Urothelium cell line (cell line): ENCODE results near the gene ORC2.
"Not testable (repeated sequence)": the region's sequence is repeated elsewhere in the genome, so short reads cannot be mapped to it uniquely, and the experiment has no call there.

ENCODE experiments used
- DNase-seq: peaks from one replicate; pipeline ENCODE4 v3.0.0; 2011; ENCODE audit warnings: low spot score, mixed read lengths
- FAIRE-seq: peaks from 2 replicates; lab custom pipeline; 2011; peaks lifted over from hg19 to GRCh38; lab: Jason Lieb, UNC

ORC2 gene

DNA sequence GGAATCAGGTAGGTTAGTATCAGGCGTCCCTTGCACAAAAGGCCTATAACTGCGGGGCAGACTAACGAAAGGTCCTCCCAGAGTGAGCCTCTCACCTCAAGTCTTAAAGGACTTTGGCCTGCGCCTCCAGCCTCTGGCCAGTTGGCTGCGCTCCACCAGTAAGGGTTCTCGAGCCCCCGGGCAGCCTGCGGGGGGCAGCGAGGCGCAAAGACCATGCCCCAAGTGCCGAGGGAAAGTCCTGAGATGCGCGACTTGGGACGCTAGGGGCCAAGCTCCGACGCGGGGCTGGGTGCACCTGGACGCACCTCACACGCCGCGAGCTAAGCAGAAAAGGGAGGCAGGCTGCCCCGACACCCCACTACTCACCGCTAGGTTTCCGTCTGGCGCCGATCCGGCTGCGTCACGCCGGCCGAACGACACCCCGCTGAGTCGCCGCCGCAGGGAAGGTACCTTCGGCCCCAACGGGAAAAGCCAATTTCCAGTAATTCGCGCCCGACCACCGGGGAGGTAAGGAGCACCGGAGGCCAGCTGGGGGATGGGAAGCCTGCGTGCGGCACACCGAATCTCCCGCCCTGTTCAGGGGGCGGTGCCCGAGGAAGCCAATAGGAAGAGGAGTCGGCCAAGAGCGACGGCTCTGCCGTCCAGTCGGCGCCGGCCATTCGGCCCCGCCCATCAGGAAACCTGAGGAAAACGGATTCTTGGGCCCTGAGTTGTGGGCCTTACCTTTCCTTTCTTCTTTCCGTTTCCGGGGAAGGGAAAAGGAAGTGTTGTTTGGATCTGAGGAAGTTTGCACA is at the start of gene ORC2:
Gene ORC2, minus strand, starts transcription at position 537 of the 794 bp plus-strand sequence. CDS start 5,537 bp downstream, outside the sequence.
- DNase-seq (peak; percentile 97), FAIRE-seq (peak; percentile 17)

DNA sequence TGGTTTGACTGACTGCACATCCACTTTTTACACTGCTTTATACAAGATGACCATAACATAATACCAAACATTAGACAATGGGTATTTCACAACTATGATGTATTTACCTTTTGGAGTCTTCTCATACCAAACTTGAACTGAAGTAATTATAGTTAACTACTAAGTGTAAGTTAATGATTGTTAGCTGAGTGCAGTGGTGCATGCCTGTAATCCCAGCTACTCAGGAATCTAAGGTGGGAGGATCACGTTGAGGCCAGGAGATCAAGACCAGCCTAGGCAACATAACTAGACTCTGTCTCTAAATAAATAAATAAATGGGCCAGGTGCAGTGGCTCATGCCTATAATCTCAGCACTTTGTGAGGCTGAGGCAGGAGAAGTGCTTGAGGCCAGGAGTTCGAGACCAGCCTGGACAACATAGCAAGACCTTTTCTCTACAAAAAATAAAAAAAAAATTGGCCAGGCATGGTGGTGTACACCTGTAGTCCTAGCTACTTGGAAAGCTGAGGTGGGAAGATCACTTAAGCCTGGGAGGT is 44.9 kb upstream of the ORC2 start:
- FAIRE-seq (no peak), DNase-seq (no peak)

DNA sequence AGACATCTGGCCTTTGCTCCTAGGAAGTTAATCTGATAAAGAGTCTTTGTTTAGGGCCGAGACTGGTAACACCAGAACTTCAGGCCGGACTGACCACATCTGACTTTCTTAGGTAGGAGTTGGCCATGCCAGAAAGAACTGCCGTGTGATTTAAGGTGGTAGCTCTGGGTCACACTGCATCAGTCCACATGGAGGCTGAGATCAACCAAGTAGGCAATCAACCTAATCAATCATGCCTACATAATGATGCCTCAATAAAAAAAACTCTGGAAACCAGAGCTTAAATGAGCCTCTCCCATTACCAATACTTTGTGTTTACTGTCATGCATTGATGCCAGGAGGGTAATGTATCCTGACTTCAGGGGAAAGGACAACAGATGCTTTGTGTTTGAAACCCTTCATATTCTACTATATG is 44.1 kb upstream of the ORC2 start:
- no peak for FAIRE-seq

DNA sequence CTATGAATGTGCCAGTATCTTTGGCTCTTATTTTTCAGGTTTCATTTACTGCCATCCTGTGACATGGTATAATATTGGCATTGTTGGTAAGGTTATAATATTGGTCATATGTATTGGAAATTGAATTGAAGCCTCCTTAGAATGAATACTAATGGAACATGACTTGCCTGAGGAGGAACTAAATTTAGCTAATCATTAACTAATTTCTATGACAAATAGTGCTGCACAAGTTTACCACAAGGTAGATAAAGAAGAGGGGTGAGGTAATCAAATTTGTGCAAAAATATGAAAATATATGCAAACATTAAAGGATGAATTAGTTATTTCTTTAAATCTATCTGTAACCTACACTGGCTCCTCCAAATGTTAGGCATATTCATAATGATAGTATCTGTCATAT is 43.2 kb upstream of the ORC2 start:
- DNase-seq (no peak), FAIRE-seq (no peak)

More for the DNA sequence above, 44.1 kb upstream of the ORC2 start:
- no peak for DNase-seq

DNA sequence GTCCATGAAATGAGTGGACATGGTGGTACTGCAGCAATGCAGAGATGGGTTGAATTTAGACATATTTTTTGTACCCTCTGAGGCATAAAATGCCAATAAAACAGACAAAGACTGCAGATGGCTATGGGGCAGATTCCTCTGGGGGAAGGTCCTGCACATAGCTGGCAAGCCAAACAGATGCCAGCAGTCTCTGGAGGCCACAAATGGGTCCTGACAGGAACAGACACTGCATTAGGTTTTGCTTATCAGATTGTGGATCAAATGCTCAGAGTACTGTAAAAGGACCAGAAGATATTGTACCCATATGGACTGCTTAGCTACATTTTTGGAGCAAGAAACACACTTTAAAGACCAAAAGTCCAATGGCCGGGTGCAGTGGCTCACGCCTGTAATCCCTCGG is 40.9 kb upstream of the ORC2 start:
- no peak for FAIRE-seq

DNA sequence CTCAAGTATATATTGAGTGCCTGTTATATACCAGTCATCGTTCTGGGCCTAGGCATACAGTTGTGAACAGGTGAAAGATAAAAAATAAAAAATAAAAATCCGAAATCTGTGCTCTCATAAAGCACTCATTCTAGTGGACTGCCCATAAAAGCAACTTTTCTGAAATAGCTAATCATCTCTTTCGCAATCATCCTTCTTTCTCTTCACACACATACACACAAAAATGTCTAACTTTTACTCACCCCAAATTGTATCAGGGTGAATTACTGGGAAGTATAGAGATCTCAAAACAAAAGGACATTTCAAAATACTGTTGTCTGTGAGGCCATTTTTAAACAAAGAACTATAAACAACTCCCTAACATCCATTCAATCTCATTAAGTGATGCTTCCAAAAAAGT is 29.6 kb upstream of the ORC2 start:
- no peak for FAIRE-seq
- DNase-seq = no peak

More for the DNA sequence above, 40.9 kb upstream of the ORC2 start:
- no peak for DNase-seq

DNA sequence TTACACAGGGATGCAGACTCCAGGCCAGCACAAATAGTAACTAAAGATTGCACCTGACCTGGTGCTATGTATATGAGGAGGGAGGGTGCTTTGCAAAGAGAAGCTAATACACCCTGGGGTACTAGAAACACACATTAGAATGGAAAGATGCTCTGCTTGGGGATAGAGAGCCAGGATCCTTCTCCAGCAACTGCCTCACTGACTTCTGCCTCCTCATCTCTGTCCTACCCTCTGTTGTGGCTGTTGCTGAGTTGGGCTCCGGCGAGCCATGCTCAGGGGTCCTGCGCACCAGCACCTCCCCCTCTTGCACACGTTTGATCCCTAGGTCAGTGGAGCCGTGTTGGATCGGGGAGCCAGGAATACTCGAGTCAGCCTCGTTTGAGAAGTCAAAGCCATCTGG is 23.7 kb upstream of the ORC2 start:
- DNase-seq (no peak), FAIRE-seq (no peak)

DNA sequence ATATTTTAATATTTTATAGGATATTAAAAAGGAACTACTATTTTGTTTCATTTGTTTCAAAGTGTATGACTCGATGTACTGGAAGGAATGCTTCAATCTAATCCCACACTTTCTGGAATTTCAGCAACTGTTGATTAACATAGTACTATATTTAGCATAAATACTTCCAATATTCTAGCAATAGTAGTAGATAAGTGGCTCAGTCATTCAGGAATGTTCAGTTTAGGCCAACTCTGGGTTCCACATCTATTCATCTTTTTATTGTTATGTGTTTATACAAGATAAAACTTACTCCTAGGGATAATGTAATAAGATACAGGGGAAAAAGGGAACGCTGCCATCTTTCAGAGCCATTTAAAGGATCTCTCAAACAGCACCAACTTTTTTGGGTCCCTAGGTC is 22.3 kb upstream of the ORC2 start:
- no peak for DNase-seq
- FAIRE-seq = no peak

DNA sequence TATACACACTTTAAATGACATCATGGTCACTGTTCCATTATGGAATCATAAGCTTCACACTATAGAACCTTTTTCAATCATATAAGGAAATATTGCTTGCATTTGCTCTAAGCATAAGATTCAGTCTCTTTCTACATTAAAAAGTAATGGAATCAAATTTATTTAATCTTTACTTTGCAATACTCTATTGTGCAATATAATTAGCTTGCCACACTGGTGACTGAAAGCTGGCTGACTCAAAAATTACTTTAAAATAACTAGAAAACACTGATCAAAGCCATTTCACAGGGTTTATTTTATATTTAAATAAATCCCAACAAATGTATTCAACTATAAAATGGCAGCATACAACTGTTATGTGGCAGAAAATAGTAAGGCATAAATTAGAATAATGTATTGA is 13.2 kb upstream of the ORC2 start:
- no peak for FAIRE-seq

DNA sequence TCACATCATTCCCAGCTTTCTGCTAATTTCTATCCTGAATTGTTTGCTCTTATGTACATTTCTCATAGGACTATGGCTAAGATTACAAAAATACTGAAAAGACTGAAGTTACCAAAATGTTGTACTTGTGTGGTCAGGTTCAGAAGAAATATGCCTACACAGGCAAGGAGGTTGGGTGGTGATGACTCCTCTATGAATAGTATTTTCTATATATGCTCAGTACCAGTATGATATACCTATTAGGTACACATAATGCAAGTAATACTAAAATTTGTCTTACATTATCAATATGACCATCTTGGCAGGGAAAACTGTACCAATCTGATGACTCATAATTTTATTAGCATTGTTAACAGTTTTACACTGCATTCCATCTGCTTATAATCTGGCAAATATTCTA is 12.2 kb upstream of the ORC2 start:
- FAIRE-seq (no peak), DNase-seq (no peak)

More for the DNA sequence above, 13.2 kb upstream of the ORC2 start:
- no peak for DNase-seq

DNA sequence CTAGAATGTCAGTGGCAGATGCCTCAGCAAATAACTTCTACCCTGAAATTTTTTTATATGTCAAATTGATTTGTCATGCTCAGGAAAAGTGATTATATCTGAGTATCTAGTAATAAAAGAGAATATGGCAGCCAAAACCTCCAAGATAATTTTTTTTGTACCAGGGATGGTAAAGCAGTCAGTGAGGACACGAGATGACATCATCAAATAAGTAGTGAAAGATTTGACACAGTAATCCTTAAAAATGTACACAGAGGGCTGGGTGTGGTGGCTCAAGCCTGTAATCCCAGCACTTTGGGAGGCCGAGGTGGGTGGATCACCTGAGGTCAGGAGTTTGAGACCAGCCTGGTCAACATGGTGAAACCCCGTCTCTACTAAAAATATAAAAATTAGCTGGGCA is 6.6 kb upstream of the ORC2 start:
- DNase-seq, FAIRE-seq: not testable (repeated sequence)

DNA sequence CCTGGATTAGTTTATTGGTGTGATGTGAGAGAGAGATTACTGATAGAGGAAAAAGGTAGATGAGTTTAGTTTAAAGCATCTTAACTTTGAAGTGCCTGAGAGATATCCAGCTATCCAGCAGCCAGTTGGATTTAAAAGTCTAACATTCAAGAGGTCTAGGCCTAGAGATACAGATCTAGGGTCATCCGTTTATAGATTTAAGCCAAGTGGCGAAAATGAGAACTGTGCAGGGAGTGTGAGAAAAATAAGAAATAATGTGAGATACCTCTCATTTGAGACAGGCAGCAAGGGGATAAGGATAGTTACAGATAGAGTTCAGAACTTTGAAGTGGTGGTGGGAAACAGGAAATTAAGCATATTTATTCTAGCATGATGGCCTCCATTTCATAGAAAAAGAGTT is 5.3 kb upstream of the ORC2 start:
- no peak for FAIRE-seq
- DNase-seq = no peak

DNA sequence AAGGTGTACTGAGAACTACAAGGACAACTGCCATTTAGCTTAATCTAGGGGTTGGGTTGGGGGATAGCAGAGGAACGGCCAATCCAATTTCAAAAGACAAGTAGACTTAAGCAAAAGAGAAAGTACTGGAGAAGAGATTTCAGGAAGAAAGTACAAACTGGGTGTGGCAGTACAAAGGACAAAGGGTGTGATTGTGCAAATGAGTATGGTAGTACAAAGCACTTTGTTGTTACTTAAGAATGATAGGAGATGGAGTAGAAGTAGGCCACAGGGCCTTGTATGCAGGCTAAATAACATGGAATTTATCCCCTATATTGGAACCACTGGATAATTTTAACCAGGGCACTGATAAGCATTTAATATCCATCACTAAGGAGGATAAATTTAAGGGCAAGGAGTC is 4.7 kb upstream of the ORC2 start:
- no peak for DNase-seq
- FAIRE-seq = no peak

DNA sequence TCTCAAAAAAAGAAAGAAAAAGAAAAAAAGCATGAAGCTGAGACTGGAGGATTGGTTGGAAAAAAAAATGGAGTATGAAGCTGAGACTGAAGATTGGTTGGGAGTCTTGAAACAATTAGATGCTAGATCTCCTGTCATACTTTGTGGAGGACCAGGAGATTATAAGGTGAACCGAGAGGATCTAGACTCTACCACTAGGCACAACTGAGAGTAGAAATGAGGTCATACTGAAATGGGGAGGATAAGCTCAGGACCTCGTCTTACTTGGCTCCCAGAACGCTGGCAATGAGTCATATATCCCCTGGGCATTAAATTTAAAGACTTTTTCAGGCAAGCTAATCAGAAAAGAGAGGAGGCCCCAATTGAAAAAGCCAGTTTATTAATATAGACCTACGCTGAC is 3.3 kb upstream of the ORC2 start:
- peak; percentile 43 for DNase-seq

DNA sequence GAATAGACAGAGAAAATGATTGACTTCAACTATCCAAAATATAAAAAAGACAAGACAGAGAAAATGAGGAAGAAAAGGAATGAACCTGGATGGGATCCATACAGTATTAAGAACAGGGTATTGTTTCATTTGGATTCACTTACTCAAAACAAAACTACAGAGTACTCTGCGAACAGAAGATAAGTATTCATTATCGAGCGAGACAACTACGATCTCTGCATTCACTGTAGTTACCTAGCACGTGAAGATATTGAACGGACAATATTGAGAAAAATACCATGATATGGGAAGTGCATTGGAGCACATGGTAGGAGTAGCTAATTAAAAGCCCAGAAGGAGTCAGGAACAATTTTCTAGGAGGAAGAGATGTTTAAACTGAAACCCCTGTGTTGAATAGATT is 1.0 kb upstream of the ORC2 start:
- FAIRE-seq (no peak), DNase-seq (no peak)

More for the DNA sequence above, 3.3 kb upstream of the ORC2 start:
- FAIRE-seq = no peak

DNA sequence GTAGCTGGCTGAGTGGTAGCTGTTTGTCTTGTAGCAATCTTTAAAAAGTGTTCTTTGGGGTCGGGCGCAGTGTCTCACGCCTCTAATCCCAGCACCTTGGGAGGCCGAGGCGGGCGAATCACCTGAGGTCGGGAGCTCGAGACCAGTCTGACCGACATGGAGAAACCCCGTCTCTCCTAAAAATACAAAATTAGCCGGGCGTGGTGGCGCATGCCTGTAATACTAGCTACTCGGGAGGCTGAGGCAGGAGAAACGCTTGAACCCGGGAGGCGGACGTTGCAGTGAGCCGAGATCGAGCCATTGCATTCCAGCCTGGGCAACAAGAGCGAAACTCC is 425 bp upstream of the ORC2 start:
- FAIRE-seq, DNase-seq: not testable (repeated sequence)

DNA sequence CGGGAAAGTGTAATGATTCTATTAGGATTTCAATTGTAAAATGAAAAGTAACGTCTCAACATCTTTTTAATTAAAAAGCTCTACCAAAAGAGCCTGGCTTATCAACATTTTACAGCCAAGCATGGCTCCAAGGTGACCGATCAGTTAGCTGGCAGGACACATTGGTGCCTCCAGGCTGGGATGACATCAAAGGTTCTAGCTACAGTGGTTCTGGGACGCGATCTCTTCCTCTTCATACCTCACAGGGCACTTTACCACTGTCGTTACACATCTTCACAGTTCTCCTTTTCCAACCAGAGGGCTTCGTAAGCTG is 693 bp downstream of the ORC2 start:
- DNase-seq (no peak), FAIRE-seq (no peak)

DNA sequence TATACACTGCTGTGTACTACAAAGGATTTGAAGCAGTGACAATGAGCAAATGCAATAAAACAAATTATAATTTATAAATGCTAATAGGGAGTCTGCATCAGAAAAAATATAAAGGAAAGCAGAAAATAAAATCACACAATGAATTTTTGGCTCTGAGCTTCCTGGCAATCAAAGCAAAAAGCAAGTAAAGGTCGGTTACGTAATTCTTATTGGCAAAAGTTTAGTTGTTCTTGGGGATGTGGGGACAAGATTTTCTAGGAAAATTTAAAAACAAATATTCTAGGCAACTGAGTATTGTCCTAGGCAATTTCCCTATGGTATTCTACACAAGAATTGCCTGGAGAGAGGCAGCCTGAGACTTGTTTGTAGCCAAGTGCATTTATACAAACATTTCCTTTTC is 1.8 kb downstream of the ORC2 start:
- DNase-seq = no peak

DNA sequence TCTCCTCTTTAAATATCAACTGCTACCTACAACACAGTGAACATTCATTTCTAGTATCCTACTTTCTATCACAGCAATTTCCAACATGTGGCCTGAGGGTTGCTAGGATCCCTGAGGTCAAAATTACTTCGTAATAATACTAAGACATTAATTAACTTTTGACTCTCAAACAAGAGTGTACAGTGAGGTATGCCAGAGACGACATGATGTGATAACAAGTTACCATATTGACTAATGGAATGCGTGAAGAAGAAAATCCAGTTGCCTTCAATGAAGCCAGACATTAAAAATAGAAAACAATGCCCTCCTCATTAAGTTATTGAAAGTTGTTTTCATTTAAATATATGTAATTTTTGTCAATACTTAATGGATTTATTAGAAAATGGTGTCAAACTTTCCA is 13.1 kb downstream of the ORC2 start:
- DNase-seq (no peak), FAIRE-seq (no peak)

More for the DNA sequence above, 1.8 kb downstream of the ORC2 start:
- no peak for FAIRE-seq

DNA sequence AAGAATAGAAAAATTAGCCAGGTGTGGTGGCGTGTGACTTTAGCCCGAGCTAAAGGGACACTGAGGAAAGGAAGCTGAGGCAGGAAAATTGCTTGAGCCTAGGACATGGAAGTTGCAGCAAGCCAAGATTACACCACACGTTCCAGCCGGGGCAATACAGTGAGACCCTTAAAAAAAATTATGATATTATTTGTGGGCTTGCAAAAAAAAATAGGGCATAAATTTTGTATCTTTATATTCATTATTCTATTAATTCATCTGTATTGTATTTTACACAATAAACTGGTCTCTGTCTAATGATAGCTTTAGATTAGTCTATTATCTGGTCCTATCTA is 18.1 kb downstream of the ORC2 start:
- no peak for FAIRE-seq
- no peak for DNase-seq

DNA sequence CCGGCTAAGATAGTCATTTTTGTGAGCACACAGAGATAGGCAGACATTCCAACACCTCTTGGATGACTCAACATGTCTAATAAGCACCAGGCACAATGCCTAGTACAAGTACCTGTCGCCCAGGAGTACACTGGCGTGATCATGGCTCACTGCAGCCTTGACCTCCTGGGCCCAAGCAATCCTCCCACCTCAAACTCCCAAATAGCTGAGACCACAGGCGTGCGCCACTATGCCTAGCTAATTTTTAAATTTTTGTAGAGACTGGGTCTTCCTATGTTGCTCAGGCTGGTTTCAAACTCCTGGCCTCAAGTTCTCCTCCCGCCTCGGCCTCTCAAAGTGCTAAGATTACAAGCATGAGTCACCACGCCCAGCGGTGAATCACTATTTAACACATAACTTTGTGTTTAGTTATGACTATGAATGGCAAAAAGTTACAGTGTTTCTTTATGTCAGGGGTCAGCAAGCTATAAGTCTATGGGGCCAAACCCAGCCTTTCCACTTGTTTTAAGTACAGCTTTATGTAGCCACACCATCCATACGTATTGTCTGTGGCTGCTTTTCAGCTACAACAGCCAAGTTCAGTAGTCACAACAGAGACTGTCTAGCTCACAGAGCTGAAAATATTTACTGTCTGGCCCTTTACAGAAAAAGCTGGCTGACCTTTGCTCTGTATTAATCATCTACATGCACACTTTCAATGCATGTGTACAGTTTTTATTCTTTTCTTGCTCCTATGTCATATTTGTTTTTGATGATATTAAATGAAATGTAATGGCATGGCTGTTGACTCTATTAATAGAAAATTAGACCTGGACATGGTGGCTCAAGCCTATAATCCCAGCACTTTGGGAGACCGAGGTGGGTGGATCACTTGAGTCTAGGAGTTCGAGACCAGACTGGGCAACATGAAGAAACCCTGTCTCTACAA is 18.7 kb downstream of the ORC2 start:
- FAIRE-seq (peak; percentile 35), DNase-seq (peak; percentile 33)

DNA sequence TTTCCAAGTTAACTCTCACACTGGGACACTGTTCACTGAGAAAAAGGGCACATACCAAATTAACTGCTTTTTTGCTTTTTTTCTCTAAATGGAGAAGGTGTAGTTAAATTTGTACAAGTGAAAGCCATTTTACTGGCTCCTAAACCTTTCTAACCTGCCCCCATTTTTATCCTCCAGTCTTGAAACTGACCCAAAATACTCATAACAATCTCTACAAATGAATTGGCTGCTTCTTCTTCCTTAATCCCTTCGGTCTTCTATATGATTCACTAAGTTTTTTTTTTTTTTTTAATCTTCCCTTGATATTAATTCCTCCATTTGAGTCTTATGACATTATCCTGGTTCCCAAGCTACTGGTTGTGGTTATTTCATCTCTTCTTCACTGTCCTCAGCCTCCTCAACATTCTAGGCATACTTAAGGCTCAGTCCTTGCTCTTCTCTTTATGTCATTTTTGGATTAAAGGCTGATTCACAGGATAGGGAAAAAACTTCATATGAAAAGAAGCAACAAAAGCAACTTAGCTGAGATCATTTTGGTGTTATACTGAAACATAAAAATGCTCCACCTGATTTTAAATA is 19.8 kb downstream of the ORC2 start:
- FAIRE-seq = no peak
- DNase-seq = no peak
